Medulla oblongata (tissue), 1 donor: ENCODE results near the gene CCS.
"Not testable (repeated sequence)": the region's sequence is repeated elsewhere in the genome, so short reads cannot be mapped to it uniquely, and the experiment has no call there.

Experiments
- DNase-seq: peaks from one replicate; pipeline ENCODE4 v3.0.0-alpha.2; 2015; ENCODE audit errors: extremely low spot score

The CCS gene

GRCh38 chr11:66561178-66561974 is 31.6 kb upstream of the CCS start:
- DNase-seq = no peak

- no peak for DNase-seq
These were observed 31.1 kb upstream of the CCS start for GRCh38 chr11:66561975-66562248.

- DNase-seq = no peak
These were observed 30.7 kb upstream of the CCS start for GRCh38 chr11:66562275-66562674.

- DNase-seq = no peak
These were observed 29.9 kb upstream of the CCS start for GRCh38 chr11:66562907-66563583.

GRCh38 chr11:66563832-66564231 is 29.2 kb upstream of the CCS start:
- no peak for DNase-seq

GRCh38 chr11:66564538-66564937 is 28.4 kb upstream of the CCS start:
- DNase-seq = no peak

GRCh38 chr11:66564984-66565383 is 28.0 kb upstream of the CCS start:
- no peak for DNase-seq

- DNase-seq = no peak
These were observed 26.8 kb upstream of the CCS start for GRCh38 chr11:66566221-66566620.

- DNase-seq = no peak
These were observed 25.2 kb upstream of the CCS start for GRCh38 chr11:66567787-66568123.

GRCh38 chr11:66568124-66568916 is 24.7 kb upstream of the CCS start, which contains the start of gene CTSF:
Gene CTSF, minus strand, starts transcription at chr11:66568606. Its CDS starts 120 bp downstream, at chr11:66568486.
- DNase-seq = peak; percentile 92

- DNase-seq = no peak
These were observed 23.9 kb upstream of the CCS start for GRCh38 chr11:66569076-66569475.

- no peak for DNase-seq
These were observed 22.7 kb upstream of the CCS start for GRCh38 chr11:66570079-66570849.

- DNase-seq = no peak
These were observed 22.2 kb upstream of the CCS start for GRCh38 chr11:66570850-66571180.

GRCh38 chr11:66579017-66579606 is 13.9 kb upstream of the CCS start:
- DNase-seq = peak; percentile 75

- no peak for DNase-seq
These were observed 12.2 kb upstream of the CCS start for GRCh38 chr11:66580803-66581202.

GRCh38 chr11:66581261-66581660 is 11.7 kb upstream of the CCS start:
- DNase-seq = no peak

- DNase-seq = not testable (repeated sequence)
These were observed 10.3 kb upstream of the CCS start for GRCh38 chr11:66582565-66583147.

GRCh38 chr11:66585447-66585846 is 7.5 kb upstream of the CCS start:
- DNase-seq = not testable (repeated sequence)

- no peak for DNase-seq
These were observed 6.8 kb upstream of the CCS start for GRCh38 chr11:66586136-66586535.

GRCh38 chr11:66589315-66589714 is 3.7 kb upstream of the CCS start:
- not testable (repeated sequence) for DNase-seq

- no peak for DNase-seq
These were observed 2.8 kb upstream of the CCS start for GRCh38 chr11:66589996-66590675.
